Inflammatory macrophage treated with lipopolysaccharide for 4 hours (primary cell): Measurements from ENCODE around the gene C17orf75.
"Not testable (repeated sequence)": the region's sequence is repeated elsewhere in the genome, so short reads cannot be mapped to it uniquely, and the experiment has no call there.

Experiments used
- DNase-seq: peaks from one replicate; pipeline ENCODE4 v3.0.0-alpha.2; 2020

Gene C17orf75

DNA sequence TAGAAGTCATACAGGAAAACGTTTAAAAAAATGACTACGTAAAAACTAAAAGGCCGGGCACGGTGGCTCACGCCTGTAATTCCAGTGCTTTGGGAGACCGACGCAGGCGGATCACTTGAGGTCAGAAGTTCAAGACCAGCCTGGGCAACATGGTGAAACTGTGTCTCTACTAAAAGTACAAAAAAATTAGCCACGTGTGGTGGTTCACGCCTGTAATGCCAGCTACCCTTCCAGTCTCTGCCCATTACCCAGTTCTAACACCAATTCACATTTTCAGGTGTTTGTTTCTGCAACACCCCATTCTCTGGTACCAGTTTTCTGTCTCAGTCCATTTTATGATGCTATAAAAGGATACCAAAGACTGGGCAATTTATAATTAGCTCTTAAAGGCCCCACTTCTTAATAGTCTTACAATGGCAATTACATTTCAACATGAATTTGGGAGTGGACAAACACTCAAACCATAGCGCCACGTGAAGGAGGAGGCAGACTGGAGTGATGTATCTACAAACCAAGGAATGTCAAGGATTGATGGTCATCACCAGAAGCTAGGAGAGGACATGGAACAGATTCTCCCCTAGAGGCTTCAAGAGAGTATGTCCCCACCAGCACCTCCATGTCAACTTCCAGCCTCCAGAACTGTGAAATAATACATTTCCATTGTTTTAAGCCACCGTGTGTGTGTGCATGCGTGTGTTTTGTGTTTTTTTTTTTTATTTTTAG, 791 bp upstream of the C17orf75 start:
- no peak for DNase-seq

DNA sequence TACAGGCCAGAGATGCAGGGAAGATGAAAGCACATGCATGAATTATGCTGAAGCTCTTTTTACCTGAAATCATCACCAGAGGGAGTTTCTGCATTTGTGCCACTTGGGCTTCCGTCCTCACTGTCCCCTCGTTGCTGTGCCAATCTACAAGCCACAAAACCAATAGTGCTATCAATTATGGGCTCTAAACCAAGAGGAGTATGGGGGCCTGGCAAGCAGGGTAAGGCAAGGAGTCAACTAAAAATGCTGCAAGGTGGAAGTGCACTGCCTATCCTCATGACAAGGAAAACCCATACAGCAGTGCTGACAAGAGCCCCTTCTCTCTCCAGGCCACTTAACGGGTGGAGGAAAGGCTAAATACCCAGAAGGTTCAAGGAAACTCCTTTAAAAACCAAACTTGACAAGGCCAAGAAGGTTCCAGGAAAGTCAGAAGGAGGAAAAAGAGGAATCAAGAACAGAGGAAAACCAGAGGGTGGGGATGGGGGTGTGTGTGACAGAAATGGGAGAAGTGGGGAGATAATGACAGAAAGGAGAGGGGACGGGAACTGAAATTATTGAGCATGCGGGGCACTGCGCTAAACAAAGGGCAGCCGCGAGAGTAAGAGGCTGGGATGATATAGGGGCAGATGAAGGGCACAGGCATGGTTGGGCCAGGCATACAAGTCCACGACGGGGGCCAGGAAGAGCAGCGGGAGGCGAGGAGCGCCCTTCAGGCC, 674 bp downstream of the C17orf75 start:
- peak; percentile 26 for DNase-seq

DNA sequence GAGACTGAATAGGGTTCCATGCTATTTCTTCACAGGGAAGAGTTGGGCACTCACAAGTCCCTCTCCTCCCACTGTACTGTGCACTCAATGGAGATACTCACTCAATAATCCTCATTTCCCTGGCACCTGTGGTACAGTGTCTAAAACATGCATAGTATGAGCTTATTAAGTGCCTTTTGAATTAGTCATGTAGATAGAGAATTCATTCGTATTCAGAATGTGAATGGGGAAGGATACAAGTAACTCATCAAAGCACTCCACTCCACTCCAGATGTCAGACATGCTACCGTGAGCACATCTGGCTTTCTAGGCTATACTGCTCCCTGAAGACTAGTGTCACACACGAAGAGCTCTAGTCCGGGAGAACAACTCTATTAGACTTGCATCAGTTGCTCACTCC, 6.3 kb downstream of the C17orf75 start:
- no peak for DNase-seq

DNA sequence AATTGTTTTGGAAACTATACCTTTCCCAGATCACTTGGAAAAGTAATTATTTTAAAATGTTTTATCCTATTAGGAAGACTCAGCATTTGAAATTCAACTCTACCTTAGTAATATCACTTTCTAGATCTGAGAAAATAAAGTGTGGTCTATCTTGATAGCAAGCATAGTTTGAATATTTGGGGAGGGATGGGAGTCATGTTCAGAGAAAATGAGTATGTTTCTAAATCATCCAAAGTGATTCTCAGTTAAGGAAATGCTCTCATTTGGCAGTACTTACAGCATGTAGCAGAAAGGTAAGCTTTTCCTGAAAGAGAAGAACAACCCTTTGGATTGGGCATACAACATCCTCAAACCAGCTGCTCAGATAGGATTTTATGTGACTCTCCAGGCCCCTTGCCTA, 6.9 kb downstream of the C17orf75 start:
- DNase-seq, result no peak

GRCh38 chr17:32333187-32333586, 8.8 kb downstream of the C17orf75 start:
- no peak for DNase-seq

DNA sequence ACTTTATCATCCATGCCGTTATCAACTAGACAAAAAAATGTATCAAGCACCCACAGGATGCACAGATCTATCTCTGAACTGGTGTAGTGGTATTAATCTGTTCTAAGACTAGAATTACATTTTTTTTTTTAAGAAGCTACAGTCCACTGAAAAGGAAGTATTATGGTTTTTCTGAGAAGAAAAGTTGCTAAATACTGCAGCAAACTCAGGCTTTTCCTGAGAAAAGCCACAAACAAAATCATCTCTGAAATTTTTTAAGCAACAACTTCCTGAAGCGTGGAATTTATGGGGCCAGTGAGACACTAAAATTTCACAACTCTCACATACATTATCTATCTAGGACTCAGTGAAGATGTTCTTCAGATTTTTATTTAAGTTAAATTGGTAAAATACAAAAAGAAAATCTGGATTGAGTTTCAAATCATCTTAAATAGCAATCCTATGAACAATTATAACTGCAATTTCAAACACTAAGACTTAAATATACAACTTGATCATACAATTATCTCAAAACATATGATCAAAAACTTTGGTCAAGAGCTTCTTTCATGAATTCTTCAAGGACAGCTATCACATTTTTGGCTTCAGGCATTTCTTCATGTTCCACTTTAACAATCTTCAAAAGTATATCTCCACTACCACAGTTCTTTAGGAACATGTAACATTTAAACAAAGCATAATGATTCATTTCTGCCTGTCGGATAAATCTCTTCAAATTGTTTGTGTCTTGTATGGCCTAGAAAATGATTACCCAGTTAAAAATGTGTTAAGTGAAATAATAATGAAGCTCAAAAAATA, 10.5 kb downstream of the C17orf75 start:
- peak; percentile 72 for DNase-seq

DNA sequence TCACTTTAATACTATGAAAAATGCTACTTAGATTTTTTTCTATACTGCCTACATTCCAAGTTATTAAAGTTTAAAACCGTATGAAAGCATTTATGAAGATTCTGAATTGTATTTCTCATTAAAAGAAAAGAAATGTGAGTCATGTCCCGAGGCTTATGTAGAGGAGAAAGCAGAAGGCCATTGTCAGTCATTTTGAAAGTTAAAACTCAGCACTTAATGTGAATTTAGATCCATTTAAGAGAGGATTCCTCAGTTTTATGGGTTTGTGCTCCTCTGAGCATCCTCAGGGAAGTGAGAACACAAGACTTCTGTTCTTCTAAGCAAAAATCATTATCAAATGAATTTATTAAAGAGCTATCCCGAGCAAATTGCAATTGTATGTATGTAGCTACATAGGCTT, 11.8 kb downstream of the C17orf75 start:
- peak; percentile 64 for DNase-seq

GRCh38 chr17:32327911-32328310, 14.1 kb downstream of the C17orf75 start:
- DNase-seq, result no peak

- peak; percentile 77 for DNase-seq
Observed at GRCh38 chr17:32323811-32324491, 18.0 kb downstream of the C17orf75 start.

- DNase-seq, result peak; percentile 54
Observed at GRCh38 chr17:32323046-32323445, 18.9 kb downstream of the C17orf75 start.

GRCh38 chr17:32320847-32321246, 21.1 kb downstream of the C17orf75 start:
- no peak for DNase-seq

DNA sequence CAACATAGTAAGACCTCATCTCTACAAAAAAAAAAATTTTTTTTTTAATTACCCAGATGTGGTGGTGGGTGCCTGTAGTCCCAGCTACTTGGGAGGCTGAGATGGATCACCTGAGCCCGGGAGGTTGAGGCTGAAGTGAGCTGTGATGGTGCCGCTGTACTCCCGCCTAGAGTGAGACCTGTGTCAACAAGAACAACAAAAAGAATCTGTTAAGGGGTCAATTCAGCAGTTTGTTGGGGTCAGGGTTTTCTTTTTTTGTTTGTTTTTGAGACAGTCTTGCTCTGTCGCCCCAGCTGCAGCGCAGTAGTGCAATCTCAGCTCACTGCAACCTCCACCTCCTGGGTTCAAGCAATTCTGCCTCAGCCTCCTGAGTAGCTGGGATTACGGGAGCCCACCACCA, 21.9 kb downstream of the C17orf75 start:
- not testable (repeated sequence) for DNase-seq

DNA sequence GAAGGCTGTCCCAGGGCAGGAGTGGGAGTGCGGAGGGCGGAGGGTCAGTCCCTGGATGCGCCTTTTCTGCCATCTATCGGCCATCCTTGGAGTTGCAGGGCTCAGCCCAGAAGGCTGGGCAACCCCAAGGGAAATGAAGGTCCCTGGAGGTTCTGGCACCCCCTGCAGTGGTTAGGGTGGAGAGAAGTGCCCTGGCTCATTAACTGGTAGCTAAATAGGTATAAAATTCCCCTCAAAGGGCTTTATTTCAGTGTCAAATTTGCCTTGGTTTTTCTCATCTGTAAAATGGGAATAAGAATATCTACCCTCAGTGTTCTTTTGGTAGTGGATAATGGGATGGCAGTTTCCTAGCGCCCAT, 22.4 kb downstream of the C17orf75 start:
- DNase-seq, result peak; percentile 76

DNA sequence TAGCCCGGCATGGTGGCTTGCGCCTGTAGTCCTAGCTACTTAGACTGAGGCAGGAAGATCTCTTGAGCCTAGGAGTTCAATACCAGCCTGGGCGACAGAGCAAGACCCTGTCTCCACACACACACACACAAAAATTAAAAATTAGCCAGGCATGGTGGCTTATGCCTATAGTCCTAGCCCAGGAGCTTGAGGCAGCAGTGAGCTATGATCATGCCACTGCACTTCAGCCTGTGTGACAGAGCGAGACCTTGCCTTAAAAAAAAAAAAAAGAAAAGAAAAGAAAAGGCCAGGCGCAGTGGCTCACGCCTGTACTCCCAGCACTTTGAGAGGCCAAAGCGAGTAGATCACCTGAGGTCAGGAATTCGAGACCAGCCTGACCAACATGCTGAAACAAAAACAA, 23.9 kb downstream of the C17orf75 start:
- DNase-seq, result no peak

DNA sequence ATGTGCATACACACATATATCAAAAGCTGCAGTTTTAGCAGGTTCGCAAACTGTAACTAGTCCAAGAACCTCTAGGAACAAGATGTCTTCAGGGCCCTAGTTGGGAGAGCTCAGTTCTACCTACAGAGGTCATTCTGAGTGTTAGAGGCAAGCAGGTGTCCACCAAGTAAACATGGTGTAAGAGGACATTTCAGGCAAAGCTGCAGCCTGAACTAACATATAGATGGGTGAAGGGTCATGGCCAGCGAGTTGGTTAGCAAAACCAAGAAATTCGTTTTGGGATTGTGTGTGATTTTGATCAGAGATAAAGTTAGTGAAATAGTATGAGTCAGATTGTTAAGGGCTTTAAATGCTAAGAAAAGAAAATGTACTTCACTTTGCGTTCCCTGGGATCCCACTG, 24.6 kb downstream of the C17orf75 start:
- DNase-seq, result no peak

DNA sequence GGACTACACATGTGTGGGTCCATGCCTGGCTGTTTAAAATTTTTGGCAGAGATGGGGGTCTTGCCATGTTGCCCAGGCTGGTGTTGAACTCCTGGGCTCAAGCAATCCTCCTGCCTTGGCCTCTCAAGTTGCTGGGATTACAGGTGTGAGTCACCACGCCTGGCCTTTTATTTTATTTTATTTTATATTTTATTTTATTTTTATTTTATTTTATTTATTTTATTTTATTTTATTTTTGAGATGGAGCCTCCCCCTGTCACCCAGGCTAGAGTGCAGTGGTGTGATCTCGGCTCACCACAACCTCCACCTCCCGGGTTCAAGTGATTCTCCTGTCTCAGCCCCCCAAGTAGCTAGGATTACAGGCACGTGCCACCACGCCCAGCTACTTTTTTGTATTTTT, 25.3 kb downstream of the C17orf75 start:
- not testable (repeated sequence) for DNase-seq

- no peak for DNase-seq
Observed at GRCh38 chr17:32315171-32315570, 26.8 kb downstream of the C17orf75 start.

DNA sequence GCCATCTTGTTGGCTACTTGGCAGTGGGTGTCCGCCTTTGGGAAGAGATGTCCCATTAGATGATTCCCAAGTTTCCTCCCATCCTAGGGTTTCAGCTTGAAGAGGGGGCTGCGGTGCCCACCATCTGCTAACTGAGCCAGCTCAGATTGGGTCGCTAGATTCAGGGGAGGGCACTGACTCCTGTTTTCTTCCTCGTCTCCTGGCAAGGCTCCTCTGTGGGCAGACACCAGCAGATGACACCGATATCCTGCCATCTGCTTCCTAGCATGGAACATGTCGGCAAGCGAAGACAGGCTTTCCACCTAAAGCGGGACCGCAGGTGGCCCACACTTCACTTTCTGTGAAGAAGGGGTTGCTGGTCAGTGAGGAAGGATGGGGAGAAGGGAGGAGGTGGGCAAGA, 27.3 kb downstream of the C17orf75 start:
- DNase-seq, result no peak

DNA sequence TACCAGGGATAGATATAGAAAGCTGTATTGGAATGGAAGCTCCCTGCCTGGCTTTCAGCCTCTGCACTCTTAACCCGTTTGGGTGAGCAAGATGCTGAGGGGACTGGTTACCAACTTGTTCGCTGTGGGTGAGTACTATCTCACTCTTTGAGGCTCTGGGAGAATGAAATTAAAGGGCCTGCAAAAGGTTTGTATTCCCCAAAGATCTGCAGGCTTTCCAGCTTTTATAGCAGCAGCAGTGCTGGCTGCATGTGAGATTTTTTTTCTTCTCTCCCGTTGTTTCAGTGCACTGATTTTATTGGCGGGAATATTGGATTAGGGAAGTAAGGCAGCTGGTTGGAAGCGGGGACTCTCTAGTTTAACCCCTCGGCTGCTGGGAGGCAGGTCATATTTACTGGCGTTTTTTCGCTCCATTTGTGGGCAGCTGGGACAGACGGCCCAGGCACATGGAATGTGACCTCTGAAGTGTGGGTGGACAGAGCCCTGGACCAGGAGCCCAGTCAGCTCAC, 30.9 kb downstream of the C17orf75 start:
- DNase-seq, result no peak

DNA sequence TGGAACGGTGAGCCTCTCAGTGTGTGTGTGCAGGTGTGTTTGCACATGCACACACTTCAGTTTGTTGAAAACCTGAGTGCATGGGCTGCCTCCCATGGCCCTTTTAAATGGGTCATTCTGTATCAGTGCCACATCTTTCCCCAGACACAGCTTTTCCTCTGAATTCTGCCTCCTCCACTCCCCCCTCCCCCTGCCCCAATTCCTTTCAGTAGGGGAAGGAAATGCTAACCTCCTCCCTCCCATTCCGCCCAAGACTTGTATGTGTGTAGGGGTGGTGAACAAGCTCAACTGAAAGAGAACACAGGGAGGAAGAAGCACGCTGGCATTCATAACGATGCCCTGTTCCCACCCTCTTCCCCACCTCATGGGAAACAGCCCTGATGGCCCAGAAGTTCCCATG, 34.3 kb downstream of the C17orf75 start:
- no peak for DNase-seq

GRCh38 chr17:32305049-32305448, 36.9 kb downstream of the C17orf75 start:
- no peak for DNase-seq

DNA sequence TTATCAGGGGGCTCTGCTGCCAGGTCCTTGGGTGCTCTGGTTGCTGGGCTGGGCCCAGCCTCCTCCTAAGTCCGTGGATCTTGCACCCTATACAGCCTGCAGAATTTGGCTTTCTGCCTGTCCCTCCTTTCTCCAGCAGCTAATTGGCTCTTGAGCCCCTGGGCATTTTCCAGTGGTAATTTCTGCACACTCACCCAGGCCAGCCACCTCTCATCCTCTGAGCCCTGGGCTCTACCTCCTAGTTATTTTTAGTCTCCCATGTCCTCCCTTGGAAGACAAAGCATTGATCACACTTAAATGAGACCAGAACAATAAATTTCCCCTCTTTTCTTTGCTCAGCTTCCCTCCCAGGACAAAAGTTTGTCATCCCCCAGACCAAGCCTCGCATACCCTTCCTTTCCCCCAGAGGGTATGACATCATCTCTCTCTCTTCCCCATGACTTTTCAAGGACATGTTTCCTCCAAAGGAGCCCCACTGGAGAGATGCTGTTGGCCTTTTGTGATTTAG, 38.1 kb downstream of the C17orf75 start:
- no peak for DNase-seq
